Transverse colon (tissue), 4 donors: ENCODE results near the gene FAM241B. TPM values are rescaled to one million over a fixed set of nuclear protein-coding genes. Genes with fewer than 3 reads are reported as not detected.

Experiments used
- DNase-seq: peaks from one replicate; pipeline ENCODE4 v3.0.0-alpha.2; 2019
- H3K27ac ChIP-seq, 4 donors: fragments of 200-600 bp; sonication (generic); 2 replicates each; pipeline ENCODE4 v1.5.1; 2016 to 2018; ENCODE audit warnings: inconsistent platforms in 4 of 4
- H3K27me3 ChIP-seq: fragments of 200-600 bp; sonication (generic); 2 replicates; pipeline ENCODE4 v1.5.1; 2017; ENCODE audit warnings: inconsistent platforms
- H3K36me3 ChIP-seq, 4 donors: fragments of 200-600 bp; sonication (generic); 2 replicates each; pipeline ENCODE4 v1.5.1; 2017 to 2019; ENCODE audit warnings: inconsistent platforms in 4 of 4
- H3K4me1 ChIP-seq, 4 donors: fragments of 200-600 bp; sonication (generic); 2 replicates each; pipeline ENCODE4 v1.5.1; 2017 to 2020; ENCODE audit warnings: inconsistent platforms in 4 of 4
- H3K4me3 ChIP-seq, 4 donors: fragments of 200-600 bp; sonication (generic); 1 replicate in 1 of 4; 2 replicates in 3 of 4; pipeline versions ENCODE4 v1.5.1 to v1.6.1; 2017 to 2019; ENCODE audit warnings: inconsistent platforms in 4 of 4
- H3K9me3 ChIP-seq, 2 donors: fragments of 200-600 bp; sonication (generic); 2 replicates each; pipeline ENCODE4 v1.5.1; 2017 to 2019; ENCODE audit warnings: inconsistent platforms in 2 of 2
- EP300 ChIP-seq: sonication (generic); formaldehyde crosslinking; IDR thresholded peaks from one replicate; pipeline ENCODE4 v1.6.1; 2017; ENCODE audit warnings: antibody characterized with exemption, low read depth
- POLR2A ChIP-seq: fragments of 450-650 bp; IDR thresholded peaks from one replicate; pipeline ENCODE4 v1.6.1; 2016; ENCODE audit warnings: antibody characterized with exemption, mild to moderate bottlenecking, moderate library complexity
- POLR2AphosphoS5 ChIP-seq, 3 donors: sonication (generic); formaldehyde crosslinking; IDR thresholded peaks; one replicate each; pipeline ENCODE4 v1.6.1; 2016; ENCODE audit warnings: antibody characterized with exemption in 3 of 3
- WGBS, 2 donors: methylation state at CpG; one replicate each; pipeline ENCODE4 v1.1.5; 2018; ENCODE audit warnings: low coverage in 1 of 2; 5-methylcytosine and 5-hydroxymethylcytosine counted together
- in situ Hi-C, 4 donors: fragments of 200-750 bp; cut with MboI; loops; one replicate each; pipeline versions ENCODE4 v1.15.0 to v1.15.1; 2017; ENCODE audit warnings: low sequenced_read_pairs in 3 of 4, low pct_ligation_motif_present in 1 of 4, low pct_unique_long_range_greater_than_20kb in 1 of 4
- intact Hi-C: fragments of 100-400 bp; cut with DNase I; formaldehyde crosslinking; loops from one replicate; pipeline ENCODE4 v1.15.1; 2023; ENCODE audit warnings: low total_unique reads
- total RNA-seq, 4 donors: library from RNA; depleted of rRNA; stranded (reverse); fragments of >200 nt; gene quantifications; one replicate each; pipeline ENCODE4 v1.1.0, GENCODE V29; 2016
- TF ChIP-seq, protein P1 (sequence below), 5 experiments: fragments of 200-600 bp in 3 of 5; fragments of 450-650 bp in 2 of 5; sonication (generic) in 3 of 5; IDR thresholded peaks; 1 replicate in 2 of 5; 2 replicates in 3 of 5; pipeline ENCODE4 v1.5.1; 2016 to 2017; ENCODE audit warnings: antibody characterized with exemption in 5 of 5, inconsistent platforms in 3 of 5, mild to moderate bottlenecking in 2 of 5, moderate library complexity in 1 of 5

Gene FAM241B
- total RNA-seq, 4 donors from 2014 or later: 0.95 to 1.4 TPM; not detected in 2

DNA sequence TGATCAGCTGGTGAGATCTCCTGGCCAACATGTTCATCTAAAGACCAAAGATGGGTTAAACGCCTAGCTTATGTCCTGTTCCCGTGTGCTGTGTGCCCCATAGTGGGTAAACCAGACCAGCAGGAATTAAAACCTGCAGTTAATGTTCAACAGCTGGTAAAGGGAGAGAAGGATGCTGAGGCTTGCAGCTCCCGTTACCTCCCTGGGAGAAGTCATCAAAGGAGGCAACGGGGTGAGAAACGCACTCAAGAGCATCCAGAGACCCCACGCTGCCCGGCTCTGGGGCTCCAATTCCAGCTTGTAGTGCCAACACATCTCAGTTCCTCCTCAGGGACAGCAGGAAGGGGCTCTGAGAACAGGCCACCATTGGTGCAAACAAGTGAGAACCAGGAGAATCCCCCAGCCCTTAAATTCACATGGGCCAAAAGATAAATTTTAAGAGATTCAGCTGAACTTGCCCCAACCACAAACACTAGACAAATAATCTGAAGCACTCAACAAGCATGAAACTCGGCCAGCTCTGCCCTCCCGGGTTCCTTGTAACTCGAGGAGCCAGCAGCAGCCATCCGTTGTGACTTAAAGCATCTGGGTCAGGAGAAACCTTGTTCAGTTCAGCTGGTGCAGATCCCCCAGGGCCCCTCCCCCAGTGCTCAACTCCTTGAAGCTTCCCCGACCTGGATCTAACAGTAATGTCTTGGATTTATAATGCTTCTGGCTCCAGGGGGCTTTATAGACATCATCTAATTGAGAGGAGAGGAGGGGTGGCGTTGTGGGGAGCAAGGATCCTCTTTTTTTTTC, 29.4 kb downstream of the FAM241B start:
- TF ChIP-seq POLR2A (no peak), POLR2AphosphoS5 (IDR thresholded peaks at IDR 0.05) (no peak), EP300 (no peak)
- TF ChIP-seq, protein P1, sequence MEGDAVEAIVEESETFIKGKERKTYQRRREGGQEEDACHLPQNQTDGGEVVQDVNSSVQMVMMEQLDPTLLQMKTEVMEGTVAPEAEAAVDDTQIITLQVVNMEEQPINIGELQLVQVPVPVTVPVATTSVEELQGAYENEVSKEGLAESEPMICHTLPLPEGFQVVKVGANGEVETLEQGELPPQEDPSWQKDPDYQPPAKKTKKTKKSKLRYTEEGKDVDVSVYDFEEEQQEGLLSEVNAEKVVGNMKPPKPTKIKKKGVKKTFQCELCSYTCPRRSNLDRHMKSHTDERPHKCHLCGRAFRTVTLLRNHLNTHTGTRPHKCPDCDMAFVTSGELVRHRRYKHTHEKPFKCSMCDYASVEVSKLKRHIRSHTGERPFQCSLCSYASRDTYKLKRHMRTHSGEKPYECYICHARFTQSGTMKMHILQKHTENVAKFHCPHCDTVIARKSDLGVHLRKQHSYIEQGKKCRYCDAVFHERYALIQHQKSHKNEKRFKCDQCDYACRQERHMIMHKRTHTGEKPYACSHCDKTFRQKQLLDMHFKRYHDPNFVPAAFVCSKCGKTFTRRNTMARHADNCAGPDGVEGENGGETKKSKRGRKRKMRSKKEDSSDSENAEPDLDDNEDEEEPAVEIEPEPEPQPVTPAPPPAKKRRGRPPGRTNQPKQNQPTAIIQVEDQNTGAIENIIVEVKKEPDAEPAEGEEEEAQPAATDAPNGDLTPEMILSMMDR (IDR thresholded peaks at IDR 0.05): no peak
- intact Hi-C loops (no loop called here), in situ Hi-C loops (loop anchor here in 1 of 4 donors (10.0 kb wide), 1 partner anchor 55 kb away; no protein-coding TSS in a partner anchor)
- Histone ChIP-seq H3K27me3 (peaks cover 16% of the 10 kb centered on the region), H3K4me1 (no peaks in the 10 kb centered on the region), H3K36me3 (no peaks in the 10 kb centered on the region), H3K4me3 (no peak overlapping the region), H3K27ac (no peak overlapping the region), H3K9me3 (no peaks in the 10 kb centered on the region)
- 57 to 63% methylated on average over 5 to 13 of the region's 13 CpGs for WGBS, 2 donors
- DNase-seq: no peak

DNA sequence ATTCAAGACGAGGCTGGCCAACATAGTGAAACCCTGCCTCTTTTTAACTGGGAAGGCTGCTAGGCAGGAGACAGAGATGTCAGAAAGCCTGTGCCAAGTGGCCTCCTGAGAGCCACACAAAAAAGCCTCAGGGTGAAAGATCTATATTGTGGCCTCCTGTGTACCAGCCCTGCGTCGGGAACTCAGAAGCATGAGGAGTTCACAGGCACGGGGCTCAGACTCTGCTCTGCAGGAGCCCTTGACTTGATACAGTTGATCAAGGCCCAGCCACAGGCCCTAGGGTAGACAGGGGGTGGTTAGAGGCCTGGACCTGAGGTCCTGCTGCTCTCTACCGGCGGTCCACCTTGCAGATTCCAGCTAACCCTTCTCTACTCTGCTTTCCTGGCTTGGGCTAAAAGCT, 30.2 kb downstream of the FAM241B start:
- 85% methylated on average over 6 of the region's 6 CpGs; no CpG with 5 or more reads in 1 of the 2 donors for WGBS, 2 donors
- no peaks in the 10 kb centered on the region for H3K9me3 ChIP-seq
- intact Hi-C loops (no loop called here), in situ Hi-C loops (no loop called here)
- H3K36me3 ChIP-seq: no peaks in the 10 kb centered on the region
- no peaks in the 10 kb centered on the region for H3K4me1 ChIP-seq
- peaks cover 10% of the 10 kb centered on the region for H3K27me3 ChIP-seq
- no peak for DNase-seq
- no peak overlapping the region for H3K4me3 ChIP-seq
- TF ChIP-seq, protein P1 (IDR thresholded peaks at IDR 0.05): no peak
- TF ChIP-seq POLR2A (no peak), EP300 (no peak), POLR2AphosphoS5 (IDR thresholded peaks at IDR 0.05) (no peak)
- no peak overlapping the region for H3K27ac ChIP-seq

DNA sequence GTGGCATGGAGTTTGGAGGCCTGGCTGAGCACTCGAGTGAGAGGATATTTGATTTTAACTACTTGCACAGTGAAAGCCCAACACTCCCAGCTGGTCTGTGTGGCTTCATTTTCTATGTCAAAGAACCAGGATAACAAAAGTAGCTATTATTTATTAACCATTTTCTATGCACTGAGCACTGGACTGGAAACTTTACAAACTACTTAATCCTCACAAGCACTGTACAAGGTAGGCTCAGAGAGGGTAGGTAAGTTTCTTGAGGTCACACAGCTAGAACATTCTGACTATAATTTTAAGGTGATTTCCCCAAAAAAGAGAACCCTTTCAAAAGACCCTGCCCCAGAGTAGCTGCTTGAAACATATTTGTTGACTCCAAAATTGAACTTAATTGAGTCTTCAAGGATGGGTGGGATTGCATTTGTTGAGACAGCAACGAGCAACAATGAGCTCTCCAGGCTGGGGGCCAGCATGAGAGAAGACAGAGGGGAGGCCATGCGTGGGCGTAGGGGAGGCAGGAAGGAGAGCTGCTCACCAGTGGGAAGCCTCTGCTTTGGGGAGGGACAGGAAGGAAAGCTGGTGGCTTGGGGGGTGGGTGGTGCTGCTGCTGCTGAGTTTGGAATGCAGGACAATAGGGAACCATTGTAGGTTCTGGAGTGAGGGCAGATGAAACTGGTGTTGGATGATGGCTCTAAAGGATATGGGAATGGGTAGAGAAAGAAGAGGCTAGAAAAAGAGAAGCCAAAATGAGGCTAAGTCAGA, 31.5 kb downstream of the FAM241B start:
- 73 to 76% methylated on average over 3 to 4 of the region's 4 CpGs for WGBS, 2 donors
- Histone ChIP-seq H3K9me3 (no peaks in the 10 kb centered on the region), H3K27me3 (peaks cover 10% of the 10 kb centered on the region), H3K36me3 (no peaks in the 10 kb centered on the region), H3K27ac (no peak overlapping the region), H3K4me3 (no peak overlapping the region), H3K4me1 (no peaks in the 10 kb centered on the region)
- in situ Hi-C loops (no loop called here), intact Hi-C loops (no loop called here)
- DNase-seq: no peak
- TF ChIP-seq EP300 (no peak), POLR2A (no peak), POLR2AphosphoS5 (IDR thresholded peaks at IDR 0.05) (no peak)
- TF ChIP-seq, protein P1 (IDR thresholded peaks at IDR 0.05): no peak

DNA sequence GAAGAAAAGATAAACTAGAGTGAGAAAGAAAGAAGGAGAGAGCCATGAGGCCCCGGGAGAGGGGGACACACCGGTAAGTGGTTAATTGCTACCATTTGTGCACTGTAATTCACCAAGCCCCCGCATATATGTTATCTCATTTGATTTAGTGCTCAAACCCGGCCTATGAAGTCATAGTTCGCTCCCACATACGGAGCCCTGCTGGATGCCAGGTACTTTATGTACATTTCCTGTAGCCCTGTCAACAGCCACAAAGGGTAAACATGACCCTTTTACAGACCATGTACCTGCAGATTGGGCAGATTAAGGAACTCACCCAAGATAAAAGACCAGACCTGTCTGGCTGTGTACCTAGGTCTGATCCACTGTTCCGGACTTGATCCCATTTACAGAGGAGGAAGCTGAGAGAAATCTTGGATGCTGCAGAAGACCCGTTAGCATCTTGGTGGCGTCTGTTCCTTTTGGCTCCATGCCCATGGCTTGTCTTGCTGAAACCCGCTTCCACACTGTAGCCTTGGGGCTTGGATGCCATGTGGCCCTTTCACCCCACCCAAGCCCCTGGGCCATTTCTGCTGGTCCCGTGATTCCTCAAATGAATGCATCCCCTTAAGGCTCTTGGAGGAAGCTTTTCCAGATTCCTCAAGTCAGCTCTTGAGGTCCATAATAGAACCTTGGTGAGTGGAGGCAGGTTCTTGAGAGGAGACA, 32.3 kb downstream of the FAM241B start:
- Histone ChIP-seq H3K27ac (no peak overlapping the region), H3K4me1 (no peaks in the 10 kb centered on the region), H3K36me3 (no peaks in the 10 kb centered on the region), H3K9me3 (no peaks in the 10 kb centered on the region), H3K4me3 (no peak overlapping the region), H3K27me3 (peaks cover 7% of the 10 kb centered on the region)
- no peak for DNase-seq
- 65% methylated on average over 11 of the region's 11 CpGs; no CpG with 5 or more reads in 1 of the 2 donors for WGBS, 2 donors
- intact Hi-C loops: no loop called here
- TF ChIP-seq EP300 (no peak), POLR2AphosphoS5 (IDR thresholded peaks at IDR 0.05) (no peak)
- in situ Hi-C loops: no loop called here
